ENCODE data around the gene RASA2.

RASA2 gene

DNA sequence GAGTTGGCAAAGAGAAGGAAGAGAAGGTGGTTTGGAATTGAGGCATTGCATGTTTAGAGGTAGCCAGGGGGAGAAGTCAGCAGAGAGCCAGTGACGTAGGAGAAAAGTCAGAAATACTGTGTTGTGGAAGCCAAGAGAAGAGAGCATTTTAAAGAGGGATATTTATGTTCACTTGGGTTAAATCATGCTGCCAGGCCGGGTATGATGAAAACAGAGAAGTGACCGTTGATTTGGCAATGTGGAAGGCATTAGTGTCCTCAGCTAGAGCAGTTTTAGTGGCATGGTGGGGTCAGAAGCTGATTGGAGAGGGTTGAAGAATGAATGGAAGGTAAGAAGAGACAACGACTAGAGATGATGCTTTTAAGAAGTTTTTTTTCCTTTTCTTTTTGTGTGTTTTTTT lies 24.5 kb downstream of the RASA2 start:
- no peak for DNase-seq (ENCODE audit: low read depth, low spot score)
- Histone ChIP-seq H3K4me3 (no peak overlapping the region), H3K9me3 (ENCODE audit: low read depth, low read length) (no peaks in the 10 kb centered on the region), H3K36me3 (ENCODE audit: insufficient read depth, low read length) (peaks cover 17% of the 10 kb centered on the region), H3K27ac (no peak overlapping the region), H3K9ac (ENCODE audit: insufficient read length) (no peak overlapping the region)
- TF ChIP-seq FOXP2 (optimal IDR thresholded peaks at IDR 0.05; ENCODE audit: control extremely low read depth, extremely low read length, insufficient read depth): no peak
- TF ChIP-seq POLR2AphosphoS5 (IDR thresholded peaks at IDR 0.05; ENCODE audit: borderline replicate concordance, low read depth, low read length): no peak
- no peak for TF ChIP-seq EZH2 (IDR thresholded peaks at IDR 0.05)

- TF ChIP-seq POLR2AphosphoS5 (IDR thresholded peaks at IDR 0.05; ENCODE audit: borderline replicate concordance, low read depth, low read length) (no peak), FOXP2 (optimal IDR thresholded peaks at IDR 0.05; ENCODE audit: control extremely low read depth, extremely low read length, insufficient read depth) (no peak), EZH2 (IDR thresholded peaks at IDR 0.05) (no peak)
- no peaks in the 10 kb centered on the region for H3K9me3 ChIP-seq (ENCODE audit: low read depth, low read length)
- H3K9ac ChIP-seq (ENCODE audit: insufficient read length): no peak overlapping the region
- H3K4me3 ChIP-seq: no peak overlapping the region
- H3K36me3 ChIP-seq (ENCODE audit: insufficient read depth, low read length): peaks cover 33% of the 10 kb centered on the region
- H3K27ac ChIP-seq: no peak overlapping the region
- no peak for DNase-seq (ENCODE audit: low read depth, low spot score)
Observed at GRCh38 chr3:141514382-141514781, 27.6 kb downstream of the RASA2 start.

DNA sequence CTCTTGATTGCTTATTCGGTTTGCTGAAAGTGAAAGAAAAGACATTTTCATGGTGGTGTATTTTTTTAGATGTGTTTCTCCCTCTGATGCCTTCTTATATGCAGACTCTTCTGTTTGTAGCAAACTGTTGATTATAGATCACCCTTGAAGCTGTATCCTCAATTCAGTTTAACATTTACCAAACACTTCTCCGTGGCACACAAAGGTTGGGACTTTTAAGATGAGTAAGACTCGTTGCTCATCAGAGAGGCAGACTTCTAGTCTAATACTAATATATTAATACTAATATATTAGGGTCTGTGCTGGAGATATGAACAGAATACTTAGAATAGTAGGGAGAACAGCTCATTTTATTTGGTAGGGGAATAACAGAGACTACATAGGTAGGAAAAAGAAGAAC lies 32.8 kb downstream of the RASA2 start:
- H3K27ac ChIP-seq: no peak overlapping the region
- peaks cover 22% of the 10 kb centered on the region for H3K36me3 ChIP-seq (ENCODE audit: insufficient read depth, low read length)
- no peaks in the 10 kb centered on the region for H3K9me3 ChIP-seq (ENCODE audit: low read depth, low read length)
- DNase-seq (ENCODE audit: low read depth, low spot score): no peak
- no peak for TF ChIP-seq FOXP2 (optimal IDR thresholded peaks at IDR 0.05; ENCODE audit: control extremely low read depth, extremely low read length, insufficient read depth)
- TF ChIP-seq POLR2AphosphoS5 (IDR thresholded peaks at IDR 0.05; ENCODE audit: borderline replicate concordance, low read depth, low read length): no peak
- TF ChIP-seq EZH2 (IDR thresholded peaks at IDR 0.05): no peak
- no peak overlapping the region for H3K4me3 ChIP-seq
- H3K9ac ChIP-seq (ENCODE audit: insufficient read length): no peak overlapping the region

DNA sequence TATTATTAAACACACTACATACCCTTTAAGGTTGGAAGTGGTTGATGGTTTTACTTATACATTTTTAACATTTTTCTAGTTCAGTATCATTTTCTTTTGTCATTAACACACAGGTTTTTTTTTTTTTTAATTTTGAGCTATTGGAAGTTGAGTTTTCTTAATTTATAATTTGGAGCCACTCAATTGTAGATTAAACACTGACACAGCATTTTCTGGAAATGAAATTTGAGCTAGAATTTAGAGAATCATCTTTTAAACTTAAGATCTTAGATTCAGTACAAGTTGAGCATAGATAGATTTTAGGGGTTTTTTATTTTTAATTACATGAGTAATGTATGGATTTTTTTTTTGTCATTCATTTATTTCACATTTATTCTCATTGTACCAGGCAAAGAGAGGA lies 35.0 kb downstream of the RASA2 start:
- Histone ChIP-seq H3K27ac (peak overlapping the region; percentile 15; the same call in 1 of the 2 replicates), H3K4me3 (no peak overlapping the region), H3K36me3 (ENCODE audit: insufficient read depth, low read length) (peaks cover 13% of the 10 kb centered on the region), H3K9me3 (ENCODE audit: low read depth, low read length) (no peaks in the 10 kb centered on the region), H3K9ac (ENCODE audit: insufficient read length) (no peak overlapping the region)
- TF ChIP-seq EZH2 (IDR thresholded peaks at IDR 0.05): no peak
- TF ChIP-seq POLR2AphosphoS5 (IDR thresholded peaks at IDR 0.05; ENCODE audit: borderline replicate concordance, low read depth, low read length): no peak
- TF ChIP-seq FOXP2 (optimal IDR thresholded peaks at IDR 0.05; ENCODE audit: control extremely low read depth, extremely low read length, insufficient read depth): no peak
- no peak for DNase-seq (ENCODE audit: low read depth, low spot score)

DNA sequence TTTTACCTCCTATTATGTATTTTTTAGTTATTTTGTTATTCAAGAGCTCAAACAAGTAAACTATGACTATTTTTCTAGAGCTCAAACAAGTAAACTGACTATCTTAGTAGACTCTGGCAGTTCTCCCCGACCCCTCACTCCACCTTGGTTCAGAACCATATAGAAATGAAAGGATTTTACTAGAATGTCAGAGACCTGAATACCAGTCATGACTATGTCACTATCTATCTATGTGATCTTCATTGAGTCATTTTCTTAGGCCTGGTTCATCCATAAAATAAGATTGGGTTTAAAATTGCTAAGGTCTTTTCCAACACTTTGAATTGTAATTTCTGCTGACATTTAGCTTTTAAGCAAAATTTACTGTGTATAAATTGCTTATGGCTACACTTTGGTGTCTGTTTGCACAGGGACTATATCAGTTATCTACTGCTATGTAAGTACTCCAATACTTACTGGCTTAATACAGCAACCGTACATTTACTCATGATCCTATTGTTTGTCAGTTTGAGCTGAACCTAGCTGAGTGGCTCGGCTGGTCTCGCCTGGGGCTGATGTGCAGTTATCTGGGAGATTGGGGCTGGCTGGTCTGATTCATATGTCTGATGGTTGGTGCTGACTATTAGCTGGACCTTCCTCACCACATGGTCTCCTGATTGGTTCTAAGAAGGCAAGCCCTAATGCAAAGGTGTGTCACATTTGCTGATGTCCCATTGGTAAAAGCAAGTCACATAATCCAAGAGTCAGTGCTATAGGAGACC lies 37.0 kb downstream of the RASA2 start:
- no peak for TF ChIP-seq FOXP2 (optimal IDR thresholded peaks at IDR 0.05; ENCODE audit: control extremely low read depth, extremely low read length, insufficient read depth)
- no peak for TF ChIP-seq POLR2AphosphoS5 (IDR thresholded peaks at IDR 0.05; ENCODE audit: borderline replicate concordance, low read depth, low read length)
- no peak for TF ChIP-seq EZH2 (IDR thresholded peaks at IDR 0.05)
- H3K36me3 ChIP-seq (ENCODE audit: insufficient read depth, low read length): peaks cover 4% of the 10 kb centered on the region; the same call in 1 of the 2 replicates
- no peaks in the 10 kb centered on the region for H3K9me3 ChIP-seq (ENCODE audit: low read depth, low read length)
- no peak for DNase-seq (ENCODE audit: low read depth, low spot score)
- no peak overlapping the region for H3K9ac ChIP-seq (ENCODE audit: insufficient read length)
- no peak overlapping the region for H3K27ac ChIP-seq
- H3K4me3 ChIP-seq: no peak overlapping the region

DNA sequence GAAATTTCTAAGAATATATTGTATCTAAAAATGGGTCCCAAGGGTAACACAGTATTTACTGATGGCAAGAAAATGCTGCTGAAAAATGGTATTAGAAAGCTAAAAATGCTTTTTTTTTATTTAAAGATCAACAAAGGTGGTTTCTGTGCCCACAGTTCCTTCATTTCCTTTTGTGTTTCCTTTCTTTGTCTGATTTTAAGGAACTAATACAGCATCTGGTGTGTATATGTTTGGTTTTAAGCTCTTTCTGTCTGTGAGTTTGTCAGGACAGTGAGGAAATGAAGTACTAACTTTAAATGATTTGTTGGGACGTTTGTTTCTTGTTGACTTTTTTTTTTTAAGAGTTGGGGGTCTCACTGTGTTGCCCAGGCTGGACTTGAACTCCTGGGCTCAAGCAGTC lies 38.2 kb downstream of the RASA2 start:
- Histone ChIP-seq H3K27ac (no peak overlapping the region), H3K9me3 (ENCODE audit: low read depth, low read length) (no peaks in the 10 kb centered on the region), H3K9ac (ENCODE audit: insufficient read length) (no peak overlapping the region), H3K36me3 (ENCODE audit: insufficient read depth, low read length) (no peaks in the 10 kb centered on the region; the same call in 1 of the 2 replicates), H3K4me3 (no peak overlapping the region)
- TF ChIP-seq FOXP2 (optimal IDR thresholded peaks at IDR 0.05; ENCODE audit: control extremely low read depth, extremely low read length, insufficient read depth): no peak
- TF ChIP-seq EZH2 (IDR thresholded peaks at IDR 0.05): no peak
- TF ChIP-seq POLR2AphosphoS5 (IDR thresholded peaks at IDR 0.05; ENCODE audit: borderline replicate concordance, low read depth, low read length): no peak
- DNase-seq (ENCODE audit: low read depth, low spot score): no peak

DNA sequence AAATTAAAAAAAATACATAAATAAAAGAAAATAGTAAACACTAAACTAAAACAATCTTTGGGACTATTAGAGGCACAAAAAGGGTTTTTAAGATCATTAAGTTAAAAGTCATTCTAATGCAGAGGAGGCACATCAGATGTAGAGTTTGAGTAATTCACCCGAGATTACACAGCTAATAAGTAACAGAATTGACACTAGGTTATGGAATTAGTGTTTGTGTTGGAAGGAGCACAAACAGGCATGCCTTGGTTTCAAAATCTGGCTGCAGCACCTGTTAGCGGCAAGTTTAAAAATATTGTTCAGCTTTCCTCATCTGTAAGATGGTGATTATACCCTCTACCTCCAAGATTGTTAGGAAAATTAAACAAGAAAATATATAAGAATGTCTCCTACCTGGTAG lies 39.0 kb downstream of the RASA2 start:
- TF ChIP-seq POLR2AphosphoS5 (IDR thresholded peaks at IDR 0.05; ENCODE audit: borderline replicate concordance, low read depth, low read length): no peak
- TF ChIP-seq FOXP2 (optimal IDR thresholded peaks at IDR 0.05; ENCODE audit: control extremely low read depth, extremely low read length, insufficient read depth): no peak
- TF ChIP-seq EZH2 (IDR thresholded peaks at IDR 0.05): no peak

DNA sequence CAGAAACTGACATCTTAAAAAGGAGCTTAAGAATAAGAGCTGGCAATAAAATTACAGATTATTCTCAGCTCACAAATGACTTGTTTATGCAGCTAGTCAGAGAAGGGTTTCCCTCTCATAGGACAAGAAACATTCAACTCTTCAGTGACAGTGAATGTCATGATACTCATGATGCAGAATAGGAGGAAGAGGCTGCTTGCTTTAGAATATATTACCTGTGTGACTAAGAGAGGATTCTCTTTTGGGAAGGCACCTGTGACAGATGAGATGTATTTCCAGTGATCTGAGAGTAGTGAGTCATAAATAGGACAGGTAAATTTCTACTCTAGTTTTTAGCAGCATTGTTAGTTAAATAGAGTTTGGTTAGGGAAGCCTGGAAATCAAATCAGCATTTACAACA lies 39.9 kb downstream of the RASA2 start:
- H3K36me3 ChIP-seq (ENCODE audit: insufficient read depth, low read length): no peaks in the 10 kb centered on the region; the same call in 1 of the 2 replicates
- H3K4me3 ChIP-seq: no peak overlapping the region
- no peak overlapping the region for H3K9ac ChIP-seq (ENCODE audit: insufficient read length)
- no peak for DNase-seq (ENCODE audit: low read depth, low spot score)
- H3K9me3 ChIP-seq (ENCODE audit: low read depth, low read length): no peaks in the 10 kb centered on the region
- TF ChIP-seq POLR2AphosphoS5 (IDR thresholded peaks at IDR 0.05; ENCODE audit: borderline replicate concordance, low read depth, low read length): no peak
- no peak for TF ChIP-seq EZH2 (IDR thresholded peaks at IDR 0.05)
- no peak for TF ChIP-seq FOXP2 (optimal IDR thresholded peaks at IDR 0.05; ENCODE audit: control extremely low read depth, extremely low read length, insufficient read depth)
- no peak overlapping the region for H3K27ac ChIP-seq

More for the DNA sequence above, 39.0 kb downstream of the RASA2 start:
- no peak overlapping the region for H3K27ac ChIP-seq
- H3K9me3 ChIP-seq (ENCODE audit: low read depth, low read length): no peaks in the 10 kb centered on the region
- no peaks in the 10 kb centered on the region; the same call in 1 of the 2 replicates for H3K36me3 ChIP-seq (ENCODE audit: insufficient read depth, low read length)
- H3K4me3 ChIP-seq: no peak overlapping the region
- no peak for DNase-seq (ENCODE audit: low read depth, low spot score)
- H3K9ac ChIP-seq (ENCODE audit: insufficient read length): no peak overlapping the region

Measured in SK-N-MC (cell line).